NT2/D1 (cell line): Measurements from ENCODE around the gene PLAAT3.

Experiments used
- SUZ12 ChIP-seq: IDR thresholded peaks from 2 replicates; pipeline ENCODE4 v1.6.1; 2011; ENCODE audit not compliant: insufficient read length, insufficient read depth; ENCODE audit errors: extremely low read depth
- ZNF274 ChIP-seq: IDR thresholded peaks from 2 replicates; pipeline ENCODE4 v1.6.1; 2011; ENCODE audit warnings: mild to moderate bottlenecking, low read depth, low read length

DNA sequence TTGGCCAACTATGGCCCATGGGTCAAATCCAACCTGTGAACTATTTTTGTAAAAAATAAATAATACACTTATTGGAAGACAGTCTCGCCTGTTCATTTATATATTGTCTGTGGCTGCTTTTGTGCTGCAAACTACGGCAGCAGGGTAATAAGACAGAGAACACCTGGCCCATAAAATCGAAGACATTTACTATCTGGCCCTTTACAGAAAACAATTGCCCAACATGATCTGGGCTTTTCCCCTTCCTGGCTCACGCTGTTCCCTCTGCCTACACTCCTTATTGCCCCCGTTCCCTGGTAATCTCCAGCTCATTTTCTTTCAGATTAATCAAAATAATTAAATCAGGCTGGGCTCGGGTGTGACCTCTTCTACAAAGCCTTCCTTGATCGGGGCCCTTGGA, 56.7 kb downstream of the PLAAT3 start:
- TF ChIP-seq ZNF274: no peak
- no peak for TF ChIP-seq SUZ12
